HFFc6 (cell line): ENCODE measurements around the gene CLRN3. TPM values are rescaled to one million over a fixed set of nuclear protein-coding genes. Genes with fewer than 3 reads are reported as not detected.

ENCODE experiments used
- DNase-seq: peaks from one replicate; pipeline ENCODE4 v3.0.0-alpha.2; 2018
- H3K27ac Mint-ChIP-seq: 2 replicates; pipeline ENCODE4 v1.8.0; 2020; ENCODE audit warnings: mild to moderate bottlenecking, mixed read lengths
- H3K27me3 Mint-ChIP-seq: 2 replicates; pipeline ENCODE4 v1.8.0; 2021; ENCODE audit warnings: mild to moderate bottlenecking, moderate library complexity, mixed read lengths; ENCODE audit not compliant: insufficient read depth
- H3K36me3 Mint-ChIP-seq: 2 replicates; pipeline ENCODE4 v1.8.0; 2021; ENCODE audit warnings: low read depth, mixed read lengths
- H3K4me1 Mint-ChIP-seq: 2 replicates; pipeline ENCODE4 v1.8.0; 2020; ENCODE audit warnings: low read depth, mixed read lengths
- H3K4me3 Mint-ChIP-seq: 2 replicates; pipeline ENCODE4 v1.8.0; 2020; ENCODE audit warnings: mild to moderate bottlenecking, moderate library complexity, mixed read lengths
- H3K9me3 Mint-ChIP-seq: 2 replicates; pipeline ENCODE4 v1.8.0; 2020; ENCODE audit warnings: mild to moderate bottlenecking, mixed read lengths
- total RNA-seq, 6 experiments: library from RNA; stranded (reverse); fragmentation: NEBNext Ultra II Directional; extraction: Animal tissue kit (Norgen Biotek cat#: 25700); gene quantifications; 2 replicates in 1 of 6; 3 replicates in 5 of 6; pipeline ENCODE4 v1.2.3, GENCODE V29; 2021
- TF ChIP-seq, protein P1 (sequence below): fragments of 200-600 bp; sonication (generic); IDR thresholded peaks from 2 replicates; pipeline ENCODE4 v1.5.0; 2021; ENCODE audit warnings: antibody characterized with exemption, mild to moderate bottlenecking

CLRN3 gene
- total RNA-seq, 6 experiments from 2014 or later: not detected

DNA sequence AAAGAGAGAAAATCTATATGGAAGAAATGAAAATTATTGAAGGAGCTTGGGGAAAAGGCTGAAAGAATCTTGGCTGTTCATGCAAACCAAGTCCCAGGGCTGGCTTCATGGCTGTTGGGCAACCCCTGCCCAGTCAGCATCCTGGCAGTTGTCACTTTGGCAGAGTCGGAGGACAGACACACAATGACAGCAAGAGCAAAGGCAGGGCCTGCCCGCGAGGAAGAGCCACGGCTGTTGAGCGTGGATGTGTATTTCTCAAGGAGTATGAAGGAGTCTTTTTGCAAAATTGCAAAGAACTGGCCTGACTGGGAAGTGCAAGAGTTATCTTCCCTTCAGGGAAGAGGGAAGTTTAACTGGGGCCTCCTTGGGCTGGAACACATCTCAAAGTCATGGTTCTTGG is 25.8 kb upstream of the CLRN3 start:
- H3K36me3 Mint-ChIP-seq: no peaks in the 10 kb centered on the region
- H3K9me3 Mint-ChIP-seq: peaks cover 50% of the 10 kb centered on the region
- no peaks in the 10 kb centered on the region for H3K4me1 Mint-ChIP-seq
- DNase-seq: no peak
- H3K4me3 Mint-ChIP-seq: no peak overlapping the region
- H3K27ac Mint-ChIP-seq: no peak overlapping the region
- TF ChIP-seq, protein P1, sequence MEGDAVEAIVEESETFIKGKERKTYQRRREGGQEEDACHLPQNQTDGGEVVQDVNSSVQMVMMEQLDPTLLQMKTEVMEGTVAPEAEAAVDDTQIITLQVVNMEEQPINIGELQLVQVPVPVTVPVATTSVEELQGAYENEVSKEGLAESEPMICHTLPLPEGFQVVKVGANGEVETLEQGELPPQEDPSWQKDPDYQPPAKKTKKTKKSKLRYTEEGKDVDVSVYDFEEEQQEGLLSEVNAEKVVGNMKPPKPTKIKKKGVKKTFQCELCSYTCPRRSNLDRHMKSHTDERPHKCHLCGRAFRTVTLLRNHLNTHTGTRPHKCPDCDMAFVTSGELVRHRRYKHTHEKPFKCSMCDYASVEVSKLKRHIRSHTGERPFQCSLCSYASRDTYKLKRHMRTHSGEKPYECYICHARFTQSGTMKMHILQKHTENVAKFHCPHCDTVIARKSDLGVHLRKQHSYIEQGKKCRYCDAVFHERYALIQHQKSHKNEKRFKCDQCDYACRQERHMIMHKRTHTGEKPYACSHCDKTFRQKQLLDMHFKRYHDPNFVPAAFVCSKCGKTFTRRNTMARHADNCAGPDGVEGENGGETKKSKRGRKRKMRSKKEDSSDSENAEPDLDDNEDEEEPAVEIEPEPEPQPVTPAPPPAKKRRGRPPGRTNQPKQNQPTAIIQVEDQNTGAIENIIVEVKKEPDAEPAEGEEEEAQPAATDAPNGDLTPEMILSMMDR: no peak
- peaks cover 3% of the 10 kb centered on the region; the same call in 1 of the 2 replicates for H3K27me3 Mint-ChIP-seq

DNA sequence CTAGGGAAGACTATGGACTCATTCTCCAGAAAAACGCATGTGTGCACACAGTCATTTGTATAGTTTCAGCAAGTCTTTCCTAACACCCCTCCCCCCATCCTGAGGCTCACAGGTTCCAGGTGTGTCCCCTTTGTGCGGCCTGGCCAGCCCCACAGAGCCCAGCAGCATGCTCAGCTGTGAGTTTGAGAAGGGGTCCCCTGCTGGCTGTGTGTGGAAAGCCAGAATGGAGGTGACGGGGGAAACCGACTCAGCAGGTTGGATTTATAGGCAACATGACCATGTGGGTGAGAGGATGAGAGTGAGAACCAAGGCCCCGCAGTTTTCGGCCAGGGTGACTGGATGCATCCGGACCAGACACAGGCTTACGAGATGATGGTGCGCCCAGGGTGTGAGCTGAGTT is 24.1 kb upstream of the CLRN3 start:
- H3K36me3 Mint-ChIP-seq: no peaks in the 10 kb centered on the region
- H3K4me1 Mint-ChIP-seq: no peaks in the 10 kb centered on the region
- DNase-seq: no peak
- H3K27ac Mint-ChIP-seq: no peak overlapping the region
- TF ChIP-seq, protein P1: no peak
- H3K27me3 Mint-ChIP-seq: peaks cover 3% of the 10 kb centered on the region; the same call in 1 of the 2 replicates
- H3K4me3 Mint-ChIP-seq: no peak overlapping the region
- H3K9me3 Mint-ChIP-seq: peaks cover 52% of the 10 kb centered on the region

DNA sequence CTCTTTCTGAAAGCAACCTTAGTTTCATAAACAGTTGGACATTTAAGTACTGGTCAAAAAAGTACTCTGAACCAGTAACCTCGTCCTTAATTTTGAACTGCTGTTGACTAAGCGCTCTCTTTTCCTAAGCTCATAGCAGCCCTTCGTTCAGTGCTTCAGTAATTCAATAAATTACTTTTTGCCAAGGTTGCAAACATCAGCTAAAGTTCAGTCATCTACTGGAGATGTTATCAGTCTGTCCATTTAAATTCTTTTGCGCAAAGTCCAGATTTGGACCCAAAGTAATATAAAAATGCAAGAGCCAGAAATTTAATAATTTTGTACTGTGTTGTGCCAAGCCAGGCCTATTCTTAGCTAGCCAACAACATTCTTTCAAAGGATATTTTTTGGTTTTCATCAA is 22.6 kb upstream of the CLRN3 start:
- Mint-ChIP-seq H3K9me3 (peaks cover 43% of the 10 kb centered on the region), H3K27me3 (no peaks in the 10 kb centered on the region; the same call in 1 of the 2 replicates), H3K4me3 (no peak overlapping the region), H3K4me1 (no peaks in the 10 kb centered on the region), H3K36me3 (no peaks in the 10 kb centered on the region), H3K27ac (no peak overlapping the region)
- TF ChIP-seq, protein P1: no peak
- DNase-seq: no peak

DNA sequence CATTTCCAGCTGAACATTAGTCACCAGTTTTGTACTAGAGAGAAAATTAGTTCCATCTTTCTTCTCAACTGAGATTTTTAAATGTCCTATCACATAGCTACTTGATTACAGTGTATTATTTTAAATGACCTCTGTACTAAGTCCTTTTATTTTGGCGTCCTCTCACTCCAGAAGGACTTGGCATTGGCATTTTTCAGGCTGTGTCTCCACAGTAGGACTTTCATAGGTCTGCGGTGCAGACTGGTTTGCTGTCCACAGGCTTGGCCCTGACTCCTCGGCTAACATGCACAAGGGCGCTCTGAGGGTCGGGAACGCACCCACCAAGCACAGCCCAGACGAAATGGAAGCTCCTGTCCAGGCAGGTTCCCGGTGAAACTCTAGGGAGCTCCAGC is 20.6 kb upstream of the CLRN3 start:
- Mint-ChIP-seq H3K4me1 (no peaks in the 10 kb centered on the region), H3K36me3 (no peaks in the 10 kb centered on the region), H3K9me3 (peaks cover 34% of the 10 kb centered on the region), H3K27me3 (no peaks in the 10 kb centered on the region), H3K27ac (no peak overlapping the region), H3K4me3 (no peak overlapping the region)
- TF ChIP-seq, protein P1: no peak
- DNase-seq: no peak

DNA sequence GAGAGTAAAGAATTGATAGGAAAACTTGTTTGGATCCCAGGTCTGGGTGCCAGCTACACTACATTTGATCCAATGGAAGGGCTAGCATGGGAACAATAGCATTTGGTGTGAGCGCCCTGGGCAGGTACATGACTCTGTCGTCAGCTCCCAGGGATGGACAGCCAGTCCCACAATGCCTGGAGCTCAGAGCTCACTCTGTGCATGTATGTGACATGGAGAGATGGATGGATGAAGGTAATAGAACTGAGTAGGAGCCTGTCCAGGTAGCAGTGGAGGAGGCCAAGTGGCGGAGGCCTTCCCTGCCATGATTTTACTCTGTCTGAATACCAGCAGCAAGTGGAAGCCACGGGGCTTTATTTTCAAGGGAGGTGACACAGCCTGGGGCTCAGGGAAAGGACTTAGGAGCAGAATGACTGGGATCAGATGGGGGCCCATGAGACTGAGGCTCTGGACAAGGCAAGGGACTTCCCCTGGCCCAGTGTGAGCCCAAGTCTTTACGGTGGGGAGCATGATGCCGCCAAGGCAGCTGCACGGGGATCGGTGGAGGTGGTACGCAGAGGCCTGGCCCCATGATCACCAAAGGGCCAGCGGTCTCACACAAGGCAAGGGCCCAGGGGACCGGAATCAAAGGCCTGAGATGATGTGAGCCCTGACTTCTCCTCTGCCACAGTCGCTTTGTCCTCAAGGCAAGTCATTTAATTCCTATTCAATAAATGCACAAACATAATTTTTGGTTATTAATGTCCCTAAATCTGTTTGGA is 20.0 kb upstream of the CLRN3 start:
- H3K9me3 Mint-ChIP-seq: peaks cover 34% of the 10 kb centered on the region
- H3K27me3 Mint-ChIP-seq: no peaks in the 10 kb centered on the region
- no peak overlapping the region for H3K4me3 Mint-ChIP-seq
- H3K27ac Mint-ChIP-seq: no peak overlapping the region
- H3K36me3 Mint-ChIP-seq: no peaks in the 10 kb centered on the region
- no peaks in the 10 kb centered on the region for H3K4me1 Mint-ChIP-seq
- no peak for DNase-seq
- TF ChIP-seq, protein P1: no peak
